Lower lobe of right lung (tissue), 2 donors: Measurements from ENCODE around the gene PER2. TPM values are rescaled to one million over a fixed set of nuclear protein-coding genes. Genes with fewer than 3 reads are reported as not detected.

Experiments
- ATAC-seq, 2 donors: fragments of 200-7000 bp; cut with Tn5 transposase; one replicate each; pipeline ENCODE4 v1.9.1; 2020 to 2022; ENCODE audit warnings: mild to moderate bottlenecking in 2 of 2, moderate library complexity in 2 of 2
- DNase-seq: peaks from one replicate; pipeline ENCODE4 v3.0.0-alpha.2; 2020
- H3K27ac ChIP-seq: fragments of 200-600 bp; one replicate; pipeline ENCODE4 v1.8.0; 2022
- H3K27me3 ChIP-seq: fragments of 200-600 bp; one replicate; pipeline ENCODE4 v1.8.0; 2022; ENCODE audit warnings: low read depth
- H3K36me3 ChIP-seq: fragments of 200-600 bp; one replicate; pipeline ENCODE4 v1.8.0; 2022; ENCODE audit warnings: mild to moderate bottlenecking
- H3K4me1 ChIP-seq: fragments of 200-600 bp; one replicate; pipeline ENCODE4 v1.8.0; 2022
- H3K4me3 ChIP-seq: fragments of 200-600 bp; one replicate; pipeline ENCODE4 v1.8.0; 2022; ENCODE audit warnings: mild to moderate bottlenecking
- H3K9me3 ChIP-seq: fragments of 200-600 bp; one replicate; pipeline ENCODE4 v1.8.0; 2022
- CTCF ChIP-seq: fragments of 200-600 bp; IDR thresholded peaks from one replicate; pipeline ENCODE4 v1.8.0; 2022; ENCODE audit warnings: antibody characterized with exemption, mild to moderate bottlenecking
- intact Hi-C: fragments of 100-400 bp; cut with DNase I; formaldehyde crosslinking; loops from one replicate; pipeline ENCODE4 v1.11.0; 2022
- total RNA-seq: library from RNA; stranded (reverse); fragmentation: NEBNext Ultra II Directional; extraction: Animal tissue kit (Norgen Biotek cat#: 25700); gene quantifications from one replicate; pipeline ENCODE4 v1.2.1, GENCODE V29; 2021
- donor health status: DM: no; HTN: yes; CAD: no; lungs with severe emphysema.

PER2 gene
- total RNA-seq, 1 donor from 2014 or later, result 24.9 TPM

GRCh38 chr2:238216651-238217184 is 71.7 kb downstream of the PER2 start:
- Histone ChIP-seq H3K27ac (no peak overlapping the region), H3K4me3 (no peak overlapping the region), H3K4me1 (no peaks in the 10 kb centered on the region), H3K27me3 (no peaks in the 10 kb centered on the region), H3K9me3 (no peaks in the 10 kb centered on the region), H3K36me3 (no peaks in the 10 kb centered on the region)
- intact Hi-C loops, result no loop called here
- no peak for DNase-seq
- no peak for ATAC-seq
- no peak for TF ChIP-seq CTCF

GRCh38 chr2:238207006-238207405 is 81.4 kb downstream of the PER2 start:
- no peaks in the 10 kb centered on the region for H3K36me3 ChIP-seq
- ATAC-seq, result no peak
- H3K27me3 ChIP-seq, result no peaks in the 10 kb centered on the region
- no peak for TF ChIP-seq CTCF
- peaks cover 13% of the 10 kb centered on the region for H3K4me1 ChIP-seq
- no peak for DNase-seq
- H3K9me3 ChIP-seq, result no peaks in the 10 kb centered on the region
- intact Hi-C loops, result no loop called here
- no peak overlapping the region for H3K4me3 ChIP-seq
- no peak overlapping the region for H3K27ac ChIP-seq

GRCh38 chr2:238203973-238204683 is 84.3 kb downstream of the PER2 start:
- H3K27ac ChIP-seq, result peak overlapping the region; percentile 91
- no peak for DNase-seq
- no peaks in the 10 kb centered on the region for H3K36me3 ChIP-seq
- no peak for ATAC-seq
- intact Hi-C loops, result no loop called here
- peaks cover 34% of the 10 kb centered on the region for H3K4me1 ChIP-seq
- no peaks in the 10 kb centered on the region for H3K9me3 ChIP-seq
- H3K27me3 ChIP-seq, result no peaks in the 10 kb centered on the region
- no peak for TF ChIP-seq CTCF
- H3K4me3 ChIP-seq, result peak overlapping the region; percentile 68

GRCh38 chr2:238203094-238203972 is 85.1 kb downstream of the PER2 start, which contains the start of gene ILKAP:
Gene ILKAP (minus strand): TSS chr2:238203695. CDS start chr2:238203553, 142 bp downstream.
- ATAC-seq, result peak; percentile 99
- Histone ChIP-seq H3K27me3 (no peaks in the 10 kb centered on the region), H3K4me3 (peak within 1 kb of the TSS; percentile 68), H3K4me1 (peaks cover 42% of the 10 kb centered on the region), H3K36me3 (no peaks in the 10 kb centered on the region), H3K27ac (peak within 1 kb of the TSS; percentile 91), H3K9me3 (no peaks in the 10 kb centered on the region)
- peak; percentile 94 for DNase-seq
- no peak for TF ChIP-seq CTCF
- intact Hi-C loops, result no loop called here

GRCh38 chr2:238202326-238203093 is 85.9 kb downstream of the PER2 start:
- DNase-seq (no peak), ATAC-seq (no peak)
- TF ChIP-seq CTCF, result no peak
- peak overlapping the region; percentile 91 for H3K27ac ChIP-seq
- no peaks in the 10 kb centered on the region for H3K27me3 ChIP-seq
- intact Hi-C loops, result no loop called here
- H3K4me1 ChIP-seq, result peaks cover 45% of the 10 kb centered on the region
- H3K4me3 ChIP-seq, result peak overlapping the region; percentile 68
- H3K9me3 ChIP-seq, result no peaks in the 10 kb centered on the region
- H3K36me3 ChIP-seq, result no peaks in the 10 kb centered on the region
